Testis (tissue), 2 donors: ENCODE data around the gene TBC1D16.

Experiments used
- CTCF ChIP-seq, 3 experiments: fragments of 450-650 bp in 2 of 3; fragments of 200-600 bp in 1 of 3; sonication (generic) in 1 of 3; IDR thresholded peaks; one replicate each; pipeline ENCODE4 v1.5.1; 2016 to 2019; ENCODE audit warnings: antibody characterized with exemption in 3 of 3, mild to moderate bottlenecking in 2 of 3, moderate library complexity in 1 of 3
- POLR2A ChIP-seq: fragments of 450-650 bp; IDR thresholded peaks from one replicate; pipeline ENCODE4 v1.6.1; 2017; ENCODE audit warnings: antibody characterized with exemption, mild to moderate bottlenecking, moderate library complexity

DNA sequence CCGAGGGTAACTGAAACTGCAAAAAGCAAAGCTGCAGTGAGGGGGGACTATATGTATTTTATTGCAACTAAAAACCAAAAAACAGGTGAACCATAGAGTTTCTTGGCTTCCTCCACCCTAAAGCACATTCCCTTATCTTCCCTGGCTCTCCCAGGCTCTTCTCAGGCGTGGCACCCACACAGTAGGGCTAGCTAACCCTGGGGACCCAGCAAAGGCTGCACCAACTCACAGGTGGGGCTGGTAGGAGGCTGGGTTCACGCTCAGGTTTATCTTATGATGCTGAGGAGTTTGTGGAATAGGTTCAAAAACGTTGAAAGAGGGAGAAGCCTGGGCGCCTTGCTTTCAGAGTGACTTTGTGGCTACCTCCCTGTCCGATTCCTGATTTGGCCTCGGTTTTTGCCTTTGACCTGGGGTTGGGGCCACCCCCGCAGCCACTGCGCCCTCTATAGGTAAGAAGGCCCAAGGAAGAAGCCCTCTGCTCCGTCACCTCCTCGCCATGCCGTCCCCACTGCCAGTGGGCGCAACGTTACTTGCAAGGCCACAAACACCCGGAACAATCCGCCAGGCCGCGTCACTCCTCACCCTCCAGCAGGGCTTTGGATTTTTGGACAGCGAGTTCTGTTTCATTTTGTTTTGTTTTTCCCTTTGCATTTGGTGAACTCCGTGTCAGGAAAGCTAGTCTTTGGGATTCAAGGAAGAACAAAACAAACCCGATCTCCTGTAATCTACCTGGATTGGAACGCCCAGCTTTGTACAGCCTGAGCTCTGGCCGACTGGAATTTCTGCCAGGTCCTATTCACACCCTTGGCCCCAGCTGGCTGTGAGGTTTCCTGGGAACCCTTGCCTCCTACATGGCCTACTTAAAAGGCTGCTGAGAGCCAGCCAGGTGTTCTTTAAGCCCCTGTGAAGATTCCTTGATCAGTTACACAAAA, 60.8 kb downstream of the TBC1D16 start:
- TF ChIP-seq CTCF (IDR thresholded peaks at IDR 0.05) (no peak), POLR2A (no peak)
